Ishikawa (cell line): ENCODE data around the gene RRP36.
A peak's percentile ranks its signal among the peaks of the same experiment; 100 is the strongest.

ENCODE experiments used
- CEBPB ChIP-seq: IDR thresholded peaks from 2 replicates; pipeline ENCODE4 v1.6.1; 2012
- CREB1 ChIP-seq: IDR thresholded peaks from 2 replicates; pipeline ENCODE4 v1.6.1; 2012; ENCODE audit warnings: low read depth
- EGR1 ChIP-seq: IDR thresholded peaks from 2 replicates; pipeline ENCODE4 v1.6.1; 2012
- EP300 ChIP-seq: IDR thresholded peaks from 2 replicates; pipeline ENCODE4 v1.6.1; 2012; ENCODE audit warnings: borderline replicate concordance
- FOXM1 ChIP-seq: IDR thresholded peaks from 2 replicates; pipeline ENCODE4 v1.6.1; 2012; ENCODE audit warnings: low read depth, borderline replicate concordance
- NFIC ChIP-seq: IDR thresholded peaks from 2 replicates; pipeline ENCODE4 v1.6.1; 2012
- RAD21 ChIP-seq: IDR thresholded peaks from 2 replicates; pipeline ENCODE4 v1.6.1; 2012; ENCODE audit warnings: low read depth
- TAF1 ChIP-seq: IDR thresholded peaks from 2 replicates; pipeline ENCODE4 v1.6.1; 2012; ENCODE audit warnings: low read depth, mild to moderate bottlenecking
- TCF12 ChIP-seq: IDR thresholded peaks from 2 replicates; pipeline ENCODE4 v1.6.1; 2012; ENCODE audit warnings: low read depth
- TEAD4 ChIP-seq: IDR thresholded peaks from 2 replicates; pipeline ENCODE4 v1.6.1; 2012
- YY1 ChIP-seq: IDR thresholded peaks from 2 replicates; pipeline ENCODE4 v1.6.1; 2012; ENCODE audit warnings: low read depth
- ZBTB7A ChIP-seq: IDR thresholded peaks from 2 replicates; pipeline ENCODE4 v1.6.1; 2012; ENCODE audit warnings: low read depth
- TF ChIP-seq, protein P1 (sequence below): IDR thresholded peaks from 2 replicates; pipeline ENCODE4 v1.6.1; 2012
- TF ChIP-seq, protein P2 (sequence below): IDR thresholded peaks from 2 replicates; pipeline ENCODE4 v1.6.1; 2012; ENCODE audit warnings: low read depth, mild to moderate bottlenecking
- TF ChIP-seq, protein P3 (sequence below): IDR thresholded peaks from 2 replicates; pipeline ENCODE4 v1.6.1; 2012

Gene RRP36

DNA sequence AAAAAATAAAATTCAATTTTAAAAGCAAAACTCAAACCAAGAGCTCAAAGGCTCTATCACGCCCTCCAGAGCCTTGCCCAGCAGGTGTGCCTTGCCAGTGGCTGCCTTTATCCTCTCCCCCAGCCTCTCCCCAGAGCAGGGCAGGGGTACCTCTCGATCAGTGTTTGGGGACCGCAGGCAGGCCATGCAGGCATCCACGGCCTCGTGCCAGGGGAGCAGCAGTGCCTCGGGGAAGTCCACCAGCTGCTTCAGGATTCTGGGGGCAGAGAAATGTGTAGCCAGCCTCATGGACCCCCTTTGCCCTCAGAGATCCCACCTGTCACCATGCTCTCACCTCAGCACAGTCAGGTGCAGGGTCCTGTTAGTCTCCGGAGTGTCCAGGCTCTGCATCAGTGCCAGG, 26.6 kb downstream of the RRP36 start:
- TF ChIP-seq, protein P1, sequence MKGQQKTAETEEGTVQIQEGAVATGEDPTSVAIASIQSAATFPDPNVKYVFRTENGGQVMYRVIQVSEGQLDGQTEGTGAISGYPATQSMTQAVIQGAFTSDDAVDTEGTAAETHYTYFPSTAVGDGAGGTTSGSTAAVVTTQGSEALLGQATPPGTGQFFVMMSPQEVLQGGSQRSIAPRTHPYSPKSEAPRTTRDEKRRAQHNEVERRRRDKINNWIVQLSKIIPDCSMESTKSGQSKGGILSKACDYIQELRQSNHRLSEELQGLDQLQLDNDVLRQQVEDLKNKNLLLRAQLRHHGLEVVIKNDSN = no peak
- no peak for TF ChIP-seq EP300
- no peak for TF ChIP-seq CEBPB
- no peak for TF ChIP-seq TEAD4
- TF ChIP-seq, protein P2, sequence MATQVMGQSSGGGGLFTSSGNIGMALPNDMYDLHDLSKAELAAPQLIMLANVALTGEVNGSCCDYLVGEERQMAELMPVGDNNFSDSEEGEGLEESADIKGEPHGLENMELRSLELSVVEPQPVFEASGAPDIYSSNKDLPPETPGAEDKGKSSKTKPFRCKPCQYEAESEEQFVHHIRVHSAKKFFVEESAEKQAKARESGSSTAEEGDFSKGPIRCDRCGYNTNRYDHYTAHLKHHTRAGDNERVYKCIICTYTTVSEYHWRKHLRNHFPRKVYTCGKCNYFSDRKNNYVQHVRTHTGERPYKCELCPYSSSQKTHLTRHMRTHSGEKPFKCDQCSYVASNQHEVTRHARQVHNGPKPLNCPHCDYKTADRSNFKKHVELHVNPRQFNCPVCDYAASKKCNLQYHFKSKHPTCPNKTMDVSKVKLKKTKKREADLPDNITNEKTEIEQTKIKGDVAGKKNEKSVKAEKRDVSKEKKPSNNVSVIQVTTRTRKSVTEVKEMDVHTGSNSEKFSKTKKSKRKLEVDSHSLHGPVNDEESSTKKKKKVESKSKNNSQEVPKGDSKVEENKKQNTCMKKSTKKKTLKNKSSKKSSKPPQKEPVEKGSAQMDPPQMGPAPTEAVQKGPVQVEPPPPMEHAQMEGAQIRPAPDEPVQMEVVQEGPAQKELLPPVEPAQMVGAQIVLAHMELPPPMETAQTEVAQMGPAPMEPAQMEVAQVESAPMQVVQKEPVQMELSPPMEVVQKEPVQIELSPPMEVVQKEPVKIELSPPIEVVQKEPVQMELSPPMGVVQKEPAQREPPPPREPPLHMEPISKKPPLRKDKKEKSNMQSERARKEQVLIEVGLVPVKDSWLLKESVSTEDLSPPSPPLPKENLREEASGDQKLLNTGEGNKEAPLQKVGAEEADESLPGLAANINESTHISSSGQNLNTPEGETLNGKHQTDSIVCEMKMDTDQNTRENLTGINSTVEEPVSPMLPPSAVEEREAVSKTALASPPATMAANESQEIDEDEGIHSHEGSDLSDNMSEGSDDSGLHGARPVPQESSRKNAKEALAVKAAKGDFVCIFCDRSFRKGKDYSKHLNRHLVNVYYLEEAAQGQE = no peak
- no peak for TF ChIP-seq EGR1
- no peak for TF ChIP-seq CREB1
- no peak for TF ChIP-seq RAD21
- no peak for TF ChIP-seq TCF12
- TF ChIP-seq TAF1 = no peak
- TF ChIP-seq YY1 = no peak
- TF ChIP-seq ZBTB7A = no peak
- no peak for TF ChIP-seq FOXM1
- TF ChIP-seq, protein P3, sequence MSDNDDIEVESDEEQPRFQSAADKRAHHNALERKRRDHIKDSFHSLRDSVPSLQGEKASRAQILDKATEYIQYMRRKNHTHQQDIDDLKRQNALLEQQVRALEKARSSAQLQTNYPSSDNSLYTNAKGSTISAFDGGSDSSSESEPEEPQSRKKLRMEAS = no peak
- TF ChIP-seq NFIC = no peak

DNA sequence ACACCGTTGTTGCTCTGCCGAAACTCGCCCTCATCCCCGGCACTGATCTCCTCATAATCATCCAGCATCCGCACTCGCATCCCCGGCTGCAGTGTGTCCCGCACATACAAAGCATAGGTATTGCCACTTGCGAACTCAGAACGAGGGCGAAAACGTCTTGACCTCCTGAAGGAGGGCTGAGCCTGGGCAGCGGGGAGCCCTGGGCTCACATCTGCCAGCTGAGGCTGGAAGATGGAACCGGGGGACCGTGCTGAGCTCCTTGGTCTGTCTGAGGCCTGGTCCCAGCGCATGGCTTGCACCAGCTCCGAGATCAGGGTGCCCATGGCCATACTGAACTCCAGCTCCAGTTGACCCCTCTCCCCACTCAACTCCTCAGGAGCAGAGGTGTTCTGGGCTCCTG, 29.6 kb downstream of the RRP36 start:
- TF ChIP-seq EP300 (no peak), TAF1 (no peak), NFIC (no peak)
- TF ChIP-seq, protein P3 = no peak

DNA sequence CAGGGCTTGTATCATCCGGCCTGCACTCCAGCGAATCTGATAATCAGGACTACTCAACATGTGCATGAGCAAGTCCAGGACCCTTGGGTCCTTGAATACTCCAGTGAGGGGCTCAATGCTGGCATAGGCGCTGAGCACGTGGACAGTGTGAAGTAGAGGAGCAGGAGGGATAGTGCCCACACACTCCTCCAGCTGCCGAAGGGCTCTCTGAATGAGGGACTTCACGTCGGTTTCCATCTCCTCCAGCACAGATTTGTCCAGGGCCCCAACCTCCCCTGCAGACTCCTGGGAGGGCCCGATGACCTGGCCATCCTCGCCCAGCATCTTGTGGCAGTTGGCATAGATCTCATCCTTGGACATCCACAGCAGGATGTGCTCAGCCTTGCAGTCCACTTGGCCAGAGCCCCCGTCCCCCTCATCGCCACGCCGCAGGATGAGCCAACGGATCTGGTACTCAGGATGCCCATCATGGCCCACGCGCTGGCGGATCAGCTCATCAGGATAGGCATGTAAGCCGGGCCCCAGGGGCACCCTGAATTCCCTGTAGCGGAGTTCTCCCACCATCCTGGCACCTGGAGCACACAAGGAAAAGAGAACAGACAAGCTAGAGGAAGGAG, 30.9 kb downstream of the RRP36 start:
- no peak for TF ChIP-seq FOXM1
- no peak for TF ChIP-seq NFIC
- TF ChIP-seq CEBPB = no peak

DNA sequence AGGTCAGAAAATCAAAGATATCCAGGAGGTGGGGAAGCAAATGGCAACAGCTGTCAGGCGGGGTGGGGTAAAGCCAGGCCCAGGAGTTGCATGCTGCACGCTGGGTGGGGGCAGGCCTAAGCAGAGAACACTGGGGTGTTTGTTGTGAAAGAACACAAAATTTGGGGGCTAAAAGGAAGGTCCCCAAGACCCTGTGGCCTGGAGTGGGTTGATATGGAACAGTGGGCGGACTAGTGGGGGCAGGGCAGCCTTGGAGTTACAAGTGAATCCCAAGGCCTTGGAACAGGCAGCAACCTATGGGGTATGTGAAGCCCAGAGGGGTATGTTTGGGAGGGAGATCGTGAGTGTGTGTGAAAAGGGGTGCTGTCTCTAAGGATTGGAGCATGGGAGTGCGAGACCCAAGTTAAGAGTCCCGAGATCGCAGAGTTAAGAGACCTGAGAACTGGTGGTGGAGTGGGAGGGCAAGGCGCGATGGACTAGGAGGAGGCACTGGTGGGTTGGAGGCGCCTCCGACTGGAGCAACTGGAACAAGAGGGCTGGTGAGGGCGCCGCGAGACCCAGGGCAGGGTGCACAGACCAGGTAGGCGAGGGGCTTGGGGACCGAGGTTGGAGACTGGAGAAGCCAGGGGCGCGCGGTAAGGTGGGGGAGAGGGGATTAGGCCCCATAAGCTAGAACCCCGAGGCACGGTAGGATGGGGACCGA, 31.6 kb downstream of the RRP36 start:
- TF ChIP-seq FOXM1 = no peak
- no peak for TF ChIP-seq CREB1
- no peak for TF ChIP-seq TEAD4

DNA sequence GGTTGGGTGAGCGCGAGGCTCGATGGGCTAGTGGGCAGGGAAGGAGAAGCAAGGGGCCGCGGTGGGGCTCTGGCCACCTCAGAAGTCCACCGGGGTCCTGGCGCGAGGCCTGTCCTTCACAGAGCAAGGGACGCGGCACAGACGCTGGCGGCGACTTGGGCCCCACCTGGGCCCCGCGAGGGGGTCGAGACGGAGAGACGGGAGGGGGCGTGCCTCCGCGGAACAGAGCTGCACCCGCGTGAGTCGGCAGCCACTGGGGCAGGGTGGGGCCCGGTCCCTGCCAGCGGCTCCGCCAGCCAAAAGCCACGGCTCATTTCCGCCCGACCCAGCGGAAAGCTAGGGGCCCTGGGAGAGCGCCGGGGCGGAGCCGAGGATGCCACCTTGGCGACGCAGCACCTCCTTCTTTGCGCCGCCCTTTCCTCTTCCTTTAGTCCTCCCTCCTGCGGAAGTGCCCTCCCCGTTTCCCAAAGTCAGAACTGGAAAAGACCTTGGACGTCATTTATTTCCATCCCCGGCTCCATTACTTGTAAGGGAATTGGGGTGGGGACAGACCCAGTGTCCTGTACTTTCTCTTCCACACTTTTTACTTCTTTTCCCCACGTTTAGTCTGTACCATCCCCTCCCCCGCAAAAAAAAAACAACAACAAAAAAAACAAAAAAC, 32.3 kb downstream of the RRP36 start, which contains the start of gene CUL7:
Gene CUL7 (minus strand): TSS at position 307 of the 661 bp plus-strand sequence. CDS start 1,063 bp downstream, outside the sequence.
- TF ChIP-seq, protein P1 = peak; percentile 78
- TF ChIP-seq RAD21 = no peak
- TF ChIP-seq CREB1 = no peak
- TF ChIP-seq CEBPB = no peak
- TF ChIP-seq EP300 = no peak
- peak; percentile 64 for TF ChIP-seq TAF1
- TF ChIP-seq NFIC = peak; percentile 58
- no peak; the same call in 1 of the 2 replicates for TF ChIP-seq EGR1
- TF ChIP-seq FOXM1 = no peak
- TF ChIP-seq, protein P2 = no peak
- TF ChIP-seq YY1 = peak; percentile 44; the same call in 1 of the 2 replicates
- TF ChIP-seq TCF12 = no peak
- TF ChIP-seq, protein P3 = peak; percentile 85
- no peak; the same call in 1 of the 2 replicates for TF ChIP-seq TEAD4
- peak; percentile 68; the same call in 1 of the 2 replicates for TF ChIP-seq ZBTB7A
